ENCODE data around the gene PRG3.

DNA sequence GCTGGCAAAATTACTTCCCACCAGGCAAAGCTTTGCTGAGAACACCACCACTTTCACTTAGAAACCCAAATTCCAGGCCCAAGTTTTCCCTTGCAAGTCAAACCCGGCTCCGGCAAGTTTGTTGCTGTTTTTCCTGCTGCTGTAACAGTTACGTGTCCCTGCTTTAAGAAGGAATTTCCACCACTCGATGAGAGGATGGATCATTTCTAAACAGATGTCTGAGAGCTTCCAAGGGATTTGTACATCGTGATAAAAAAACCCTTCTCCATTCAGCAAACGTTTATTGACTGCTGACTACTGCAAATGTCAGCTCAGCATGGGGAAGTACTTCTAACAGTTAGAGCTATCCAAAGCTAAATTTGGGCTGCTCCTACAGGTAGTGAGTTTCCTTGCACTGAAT, 23.1 kb downstream of the PRG3 start:
- TF ChIP-seq, protein P1, sequence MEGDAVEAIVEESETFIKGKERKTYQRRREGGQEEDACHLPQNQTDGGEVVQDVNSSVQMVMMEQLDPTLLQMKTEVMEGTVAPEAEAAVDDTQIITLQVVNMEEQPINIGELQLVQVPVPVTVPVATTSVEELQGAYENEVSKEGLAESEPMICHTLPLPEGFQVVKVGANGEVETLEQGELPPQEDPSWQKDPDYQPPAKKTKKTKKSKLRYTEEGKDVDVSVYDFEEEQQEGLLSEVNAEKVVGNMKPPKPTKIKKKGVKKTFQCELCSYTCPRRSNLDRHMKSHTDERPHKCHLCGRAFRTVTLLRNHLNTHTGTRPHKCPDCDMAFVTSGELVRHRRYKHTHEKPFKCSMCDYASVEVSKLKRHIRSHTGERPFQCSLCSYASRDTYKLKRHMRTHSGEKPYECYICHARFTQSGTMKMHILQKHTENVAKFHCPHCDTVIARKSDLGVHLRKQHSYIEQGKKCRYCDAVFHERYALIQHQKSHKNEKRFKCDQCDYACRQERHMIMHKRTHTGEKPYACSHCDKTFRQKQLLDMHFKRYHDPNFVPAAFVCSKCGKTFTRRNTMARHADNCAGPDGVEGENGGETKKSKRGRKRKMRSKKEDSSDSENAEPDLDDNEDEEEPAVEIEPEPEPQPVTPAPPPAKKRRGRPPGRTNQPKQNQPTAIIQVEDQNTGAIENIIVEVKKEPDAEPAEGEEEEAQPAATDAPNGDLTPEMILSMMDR (IDR thresholded peaks at IDR 0.05), result no peak
- no peak for TF ChIP-seq POLR2AphosphoS5 (IDR thresholded peaks at IDR 0.05; ENCODE audit: low read depth, low read length)

Data from Panc1 (cell line).